Stimulated activated CD8-positive, alpha-beta memory T cell treated with anti-CD3 and anti-CD28 coated beads, Interleukin-15, amount 100 ng/mL, for 4 hours (primary cell): ENCODE data around the gene DIO1.
"Not testable (repeated sequence)": the region's sequence is repeated elsewhere in the genome, so short reads cannot be mapped to it uniquely, and the experiment has no call there.

ENCODE experiments used
- DNase-seq, 2 donors: peaks; one replicate each; pipeline ENCODE4 v3.0.0-alpha.2; 2020; ENCODE audit warnings: low read depth in 2 of 2

Gene DIO1

GRCh38 chr1:53893999-53894636 is at the start of gene DIO1:
Gene DIO1, plus strand, starts transcription at chr1:53894187. Its CDS starts 24 bp downstream, at chr1:53894211.
- no peak for DNase-seq

GRCh38 chr1:53847980-53848379 is 46.0 kb upstream of the DIO1 start:
- DNase-seq, result no peak

DNA sequence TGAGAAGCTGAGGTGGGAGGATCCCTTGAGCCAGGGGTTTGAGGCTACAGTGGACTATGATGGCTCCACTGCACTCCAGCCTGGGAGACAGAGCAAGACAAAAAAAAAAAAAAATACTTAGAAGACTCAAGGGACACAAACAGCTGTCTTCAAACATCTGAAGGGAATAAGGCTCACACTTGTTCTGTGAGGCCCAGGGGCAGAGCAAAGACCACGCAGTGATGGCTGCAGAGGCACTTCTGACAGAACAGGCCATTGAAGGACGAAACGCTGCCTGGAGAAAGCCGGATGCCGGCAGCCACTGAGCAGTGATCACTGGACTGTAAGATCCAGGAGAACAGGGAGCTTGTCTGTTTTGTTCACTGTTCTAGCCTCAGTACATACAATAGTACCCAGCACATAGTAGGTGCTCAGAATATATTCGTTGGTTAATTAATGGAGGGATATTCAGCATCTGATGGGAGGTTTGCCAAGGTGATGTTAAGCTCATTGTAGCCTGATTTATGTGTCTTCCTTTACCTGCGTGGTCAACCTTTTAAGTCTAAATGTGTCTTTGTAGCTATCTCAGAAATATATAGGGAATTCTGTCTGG is 43.8 kb upstream of the DIO1 start:
- no peak for DNase-seq

- no peak for DNase-seq
Observed at GRCh38 chr1:53851571-53852285, 42.3 kb upstream of the DIO1 start.

GRCh38 chr1:53860967-53861411 is 33.0 kb upstream of the DIO1 start:
- DNase-seq, result peak in 1 of 2 donors; percentile 8

GRCh38 chr1:53862507-53862906 is 31.5 kb upstream of the DIO1 start:
- DNase-seq, result no peak

GRCh38 chr1:53868565-53868964 is 25.4 kb upstream of the DIO1 start:
- no peak for DNase-seq

- DNase-seq, result no peak
Observed at GRCh38 chr1:53869454-53870117, 24.4 kb upstream of the DIO1 start.

- no peak for DNase-seq
Observed at GRCh38 chr1:53871221-53871620, 22.8 kb upstream of the DIO1 start.

DNA sequence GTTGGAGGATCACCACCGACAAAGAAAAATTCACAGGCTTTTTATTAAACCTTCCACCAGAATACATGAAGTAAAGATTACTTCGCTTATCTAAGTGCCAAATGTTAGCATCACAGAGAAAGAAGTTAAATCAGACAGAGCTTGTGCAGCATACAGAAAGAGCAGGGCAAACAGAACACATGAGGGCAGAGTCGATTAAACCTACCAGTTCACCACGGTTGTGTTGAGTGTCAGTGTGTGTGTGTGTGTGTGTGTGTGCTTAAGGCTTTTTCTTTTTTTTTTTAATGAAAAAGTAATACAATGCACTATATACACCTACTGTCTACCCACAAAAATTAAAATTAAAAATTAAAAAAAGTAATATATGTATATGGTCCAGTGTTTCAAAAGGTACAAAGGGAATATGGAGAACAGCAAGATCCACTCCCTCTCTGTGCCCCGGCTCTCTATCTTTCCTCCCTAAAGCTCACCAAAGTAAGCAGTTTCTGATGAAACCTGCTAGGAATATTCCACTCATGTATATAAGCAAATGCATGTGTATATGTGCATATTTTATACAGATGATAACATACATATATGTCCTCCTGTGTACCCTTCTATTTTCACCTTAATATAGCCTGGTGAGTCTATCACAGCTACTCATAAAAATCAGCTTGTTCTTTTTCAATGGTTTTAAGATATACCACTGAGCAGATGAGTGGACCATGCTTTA is 22.1 kb upstream of the DIO1 start:
- DNase-seq, result no peak

GRCh38 chr1:53875150-53875549 is 18.8 kb upstream of the DIO1 start:
- DNase-seq, result not testable (repeated sequence)

GRCh38 chr1:53878492-53879105 is 15.4 kb upstream of the DIO1 start:
- DNase-seq, result no peak

GRCh38 chr1:53881853-53882252 is 12.1 kb upstream of the DIO1 start:
- DNase-seq, result not testable (repeated sequence)

DNA sequence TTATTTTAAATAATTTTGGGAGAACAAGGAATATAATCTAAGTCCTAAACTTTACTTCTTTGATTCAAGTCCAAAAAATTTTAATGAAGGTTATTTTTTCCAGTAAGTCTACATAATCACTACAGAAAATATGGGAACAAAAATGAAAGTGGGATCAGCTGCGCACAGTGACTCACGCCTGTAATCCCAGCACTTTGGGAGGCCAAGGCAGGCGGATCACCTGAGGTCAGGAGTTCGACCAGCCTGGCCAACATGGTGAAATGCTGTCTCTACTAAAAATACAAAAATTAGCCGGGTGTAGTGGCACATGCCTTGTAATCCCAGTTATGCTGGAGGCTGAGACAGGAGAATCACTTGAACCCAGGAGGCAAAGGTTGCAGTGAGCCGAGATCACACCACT is 10.4 kb upstream of the DIO1 start:
- DNase-seq, result not testable (repeated sequence)

- DNase-seq, result no peak
Observed at GRCh38 chr1:53888681-53889080, 5.3 kb upstream of the DIO1 start.

GRCh38 chr1:53889304-53890298 is 4.4 kb upstream of the DIO1 start, which contains the start of gene YIPF1:
Gene YIPF1, minus strand, starts transcription at chr1:53889797. Its CDS starts 860 bp downstream, at chr1:53888937.
- DNase-seq, result peak; percentile 71 to 74

GRCh38 chr1:53890522-53890941 is 3.5 kb upstream of the DIO1 start:
- no peak for DNase-seq

GRCh38 chr1:53891018-53891417 is 3.0 kb upstream of the DIO1 start:
- DNase-seq, result no peak

DNA sequence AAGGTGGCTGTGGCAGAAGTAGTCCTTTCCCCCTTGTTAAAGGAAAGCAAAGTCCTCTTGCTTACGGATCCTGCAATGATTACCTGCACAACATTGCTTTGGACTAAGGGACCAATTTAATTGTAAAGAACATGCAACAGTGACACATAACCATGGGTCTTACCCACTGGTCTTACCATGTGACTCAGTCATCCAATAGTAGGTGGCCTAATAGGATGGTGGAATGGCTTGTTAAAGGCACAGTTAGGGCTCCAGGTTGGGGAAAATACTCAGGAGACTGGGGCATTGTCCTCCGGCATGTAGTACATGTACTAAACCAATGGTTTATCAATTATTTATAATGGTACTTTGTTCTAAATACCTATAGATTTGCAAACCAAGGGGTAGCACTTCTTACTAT is 2.3 kb upstream of the DIO1 start:
- no peak for DNase-seq

- no peak for DNase-seq
Observed at GRCh38 chr1:53892911-53893310, 1.1 kb upstream of the DIO1 start.
